Fibroblast of skin of abdomen (primary cell): Measurements from ENCODE around the gene DUSP15.
"Not testable (repeated sequence)": the region's sequence is repeated elsewhere in the genome, so short reads cannot be mapped to it uniquely, and the experiment has no call there.

Experiments used
- DNase-seq: peaks from one replicate; pipeline ENCODE4 v3.0.0-alpha.2; 2013

DUSP15 gene

GRCh38 chr20:31839782-31840487, 30.4 kb downstream of the DUSP15 start:
- DNase-seq, result no peak

GRCh38 chr20:31838646-31839292, 31.6 kb downstream of the DUSP15 start:
- DNase-seq, result peak; percentile 28

- peak; percentile 64 for DNase-seq
Observed at GRCh38 chr20:31837896-31838397, 32.4 kb downstream of the DUSP15 start.

DNA sequence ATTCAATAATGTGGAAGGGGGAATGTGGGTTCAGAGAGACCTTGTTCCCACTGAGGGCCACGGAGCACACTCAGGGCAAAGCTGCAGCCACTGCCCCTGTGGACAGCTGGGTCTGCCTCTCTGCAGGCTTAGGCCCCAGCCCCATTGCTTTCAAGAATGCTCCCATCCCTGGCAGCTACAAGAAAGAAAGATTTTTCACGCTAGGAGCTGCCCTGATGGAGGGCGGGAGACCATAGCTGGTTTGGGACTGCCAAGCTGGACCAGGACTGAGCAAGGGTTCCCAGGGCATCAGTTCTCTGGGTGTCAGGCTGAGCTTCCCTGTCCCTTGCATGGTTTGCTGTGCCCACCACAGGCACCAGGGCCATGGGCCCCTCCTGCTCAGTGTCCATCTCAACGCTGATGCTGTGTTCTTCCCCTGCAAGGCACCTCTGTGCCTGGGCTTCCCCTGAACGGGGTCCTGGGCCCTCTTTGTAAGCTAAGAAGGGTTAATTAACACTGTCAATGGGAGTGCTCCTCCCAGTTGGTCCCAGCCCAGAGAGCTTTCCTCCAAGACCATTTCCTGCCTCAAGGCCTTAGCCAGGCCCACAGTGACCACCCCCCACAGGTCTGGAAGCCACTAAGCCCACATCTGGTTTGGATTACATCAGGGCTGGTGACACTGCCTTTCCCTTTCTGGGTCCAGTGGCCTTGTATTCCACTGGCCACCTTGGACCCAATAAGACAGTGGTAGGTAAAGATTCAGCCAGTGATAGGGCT, 33.3 kb downstream of the DUSP15 start:
- peak; percentile 45 for DNase-seq

GRCh38 chr20:31835977-31836852, 34.1 kb downstream of the DUSP15 start:
- peak; percentile 90 for DNase-seq

DNA sequence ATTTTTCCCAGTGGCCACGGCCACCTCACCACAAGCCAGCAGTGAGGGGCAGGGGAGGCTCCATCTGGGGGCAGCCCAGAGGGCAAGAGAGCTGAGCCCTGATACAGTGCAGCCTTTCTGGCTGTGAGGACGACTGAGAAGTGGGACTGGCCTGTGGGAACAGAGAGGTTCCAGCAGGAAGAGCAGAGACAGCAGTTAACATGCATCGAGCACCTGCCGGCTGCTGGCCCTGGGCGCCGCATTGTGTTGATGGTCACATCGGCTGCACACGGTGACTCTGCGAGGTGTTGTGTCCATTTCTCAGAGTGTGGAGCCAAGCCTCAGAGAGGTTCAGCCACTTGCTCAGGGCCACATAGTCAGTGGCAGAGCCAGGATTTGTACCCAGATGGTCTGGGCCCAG, 34.8 kb downstream of the DUSP15 start:
- no peak for DNase-seq

DNA sequence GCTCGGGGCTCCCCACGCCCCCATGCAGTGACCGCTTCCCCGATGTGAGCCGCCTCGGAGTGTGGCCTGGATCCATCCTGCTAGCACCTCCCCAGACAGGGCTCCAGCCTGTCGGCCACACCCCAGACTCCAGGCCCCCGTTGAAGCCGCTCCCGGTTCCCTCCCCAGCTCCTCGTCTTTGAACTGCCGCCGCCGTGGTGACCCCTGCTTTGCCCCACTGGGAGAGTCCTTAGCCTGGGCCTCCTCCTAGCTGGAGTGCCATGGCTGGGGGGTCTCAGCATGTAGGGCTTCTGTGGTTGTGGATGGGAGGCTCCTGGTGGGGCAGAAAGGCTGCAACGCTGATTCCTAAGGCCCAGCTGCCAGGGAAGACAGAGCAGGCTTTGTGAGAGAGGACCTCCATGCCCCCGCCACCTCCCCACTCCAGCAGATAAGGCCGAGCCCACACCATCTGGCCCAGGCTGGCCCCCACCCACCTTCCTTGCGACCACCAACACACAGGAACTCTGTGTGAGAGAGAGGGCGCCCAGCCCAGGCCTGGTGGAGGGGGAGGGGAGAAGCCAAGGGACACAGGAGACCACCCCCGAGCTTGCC, 36.3 kb downstream of the DUSP15 start:
- no peak for DNase-seq

- peak; percentile 28 for DNase-seq
Observed at GRCh38 chr20:31833130-31833930, 37.0 kb downstream of the DUSP15 start.

GRCh38 chr20:31831771-31832306, 38.5 kb downstream of the DUSP15 start:
- no peak for DNase-seq

- DNase-seq, result no peak
Observed at GRCh38 chr20:31831211-31831610, 39.1 kb downstream of the DUSP15 start.

GRCh38 chr20:31830406-31830981, 39.8 kb downstream of the DUSP15 start:
- DNase-seq, result no peak

GRCh38 chr20:31829731-31830130, 40.6 kb downstream of the DUSP15 start:
- no peak for DNase-seq

- DNase-seq, result not testable (repeated sequence)
Observed at GRCh38 chr20:31828016-31828415, 42.3 kb downstream of the DUSP15 start.

- no peak for DNase-seq
Observed at GRCh38 chr20:31827059-31827458, 43.3 kb downstream of the DUSP15 start.

DNA sequence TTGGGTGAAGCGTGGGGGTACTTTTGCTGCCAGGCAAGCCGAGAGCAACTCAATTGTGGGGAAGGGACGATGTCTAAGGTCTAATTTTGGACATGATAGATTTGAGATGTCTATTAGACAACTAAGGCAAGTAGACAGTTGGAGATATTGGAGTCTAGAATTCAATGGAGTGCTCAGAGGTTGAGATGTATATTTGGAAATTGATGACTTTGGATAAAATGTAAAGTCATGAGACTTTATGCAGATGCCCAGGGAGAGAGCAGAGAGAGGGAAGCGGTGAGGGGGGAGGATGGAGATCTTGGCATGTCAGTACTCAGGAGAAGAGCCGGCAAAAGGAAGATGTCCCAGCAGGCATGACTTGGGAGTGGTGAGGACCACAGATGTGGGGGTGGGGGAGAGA, 44.3 kb downstream of the DUSP15 start:
- no peak for DNase-seq

GRCh38 chr20:31824554-31825313, 45.6 kb downstream of the DUSP15 start:
- DNase-seq, result no peak

DNA sequence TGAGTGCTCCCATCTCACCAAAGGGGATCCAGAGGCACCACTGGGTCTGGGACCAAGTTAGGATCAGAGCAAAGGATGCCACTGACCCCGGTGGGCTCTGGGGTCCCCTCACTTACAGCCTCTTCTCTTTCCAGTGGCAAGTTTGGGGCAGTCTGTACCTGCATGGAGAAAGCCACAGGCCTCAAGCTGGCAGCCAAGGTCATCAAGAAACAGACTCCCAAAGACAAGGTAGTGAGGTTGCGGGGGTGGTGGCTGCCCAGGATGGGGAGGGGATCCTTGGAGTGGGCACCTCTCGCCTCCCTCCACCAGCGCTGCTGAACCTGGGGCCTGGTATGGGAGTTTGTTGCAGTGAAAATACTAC, 46.2 kb downstream of the DUSP15 start:
- no peak for DNase-seq

GRCh38 chr20:31823360-31824124, 46.8 kb downstream of the DUSP15 start:
- DNase-seq, result no peak
